Endothelial cell of umbilical vein (primary cell): ENCODE data around the gene ZNF79.

ENCODE experiments used
- MAX ChIP-seq: IDR thresholded peaks from 2 replicates; pipeline ENCODE4 v1.6.1; 2011; ENCODE audit not compliant: insufficient read depth, insufficient read length
- TF ChIP-seq, protein P1 (sequence below), 2 donors: IDR thresholded peaks; 1 replicate in 1 of 2; 2 replicates in 1 of 2; pipeline ENCODE4 v1.5.1; 2011; ENCODE audit warnings: low read length in 2 of 2, mild to moderate bottlenecking in 2 of 2, moderate library complexity in 2 of 2, control low read depth in 1 of 2, inconsistent platforms in 1 of 2, low read depth in 1 of 2; ENCODE audit not compliant: insufficient read depth in 1 of 2; ENCODE audit errors: extremely low read depth in 1 of 2

DNA sequence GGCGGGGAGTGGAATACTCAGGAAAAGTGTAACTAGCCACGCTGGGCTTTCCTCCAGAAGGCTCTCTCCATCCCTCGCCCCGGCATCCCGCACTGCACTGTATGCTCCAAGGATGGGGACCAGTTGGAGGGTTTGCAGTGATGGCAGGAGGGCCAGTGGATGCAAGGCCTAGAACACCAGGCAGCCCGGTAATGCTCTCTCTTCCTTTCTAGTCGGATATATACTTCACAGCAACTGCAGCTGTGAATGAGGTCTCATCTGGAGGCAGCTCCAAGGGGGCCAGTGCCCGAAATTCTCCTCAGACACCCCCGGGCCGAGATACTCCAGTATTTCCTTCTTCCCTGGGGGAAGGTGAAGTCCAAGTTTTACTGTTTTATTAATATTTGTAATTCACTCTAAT is 37.2 kb upstream of the ZNF79 start:
- no peak for TF ChIP-seq MAX
- TF ChIP-seq, protein P1, sequence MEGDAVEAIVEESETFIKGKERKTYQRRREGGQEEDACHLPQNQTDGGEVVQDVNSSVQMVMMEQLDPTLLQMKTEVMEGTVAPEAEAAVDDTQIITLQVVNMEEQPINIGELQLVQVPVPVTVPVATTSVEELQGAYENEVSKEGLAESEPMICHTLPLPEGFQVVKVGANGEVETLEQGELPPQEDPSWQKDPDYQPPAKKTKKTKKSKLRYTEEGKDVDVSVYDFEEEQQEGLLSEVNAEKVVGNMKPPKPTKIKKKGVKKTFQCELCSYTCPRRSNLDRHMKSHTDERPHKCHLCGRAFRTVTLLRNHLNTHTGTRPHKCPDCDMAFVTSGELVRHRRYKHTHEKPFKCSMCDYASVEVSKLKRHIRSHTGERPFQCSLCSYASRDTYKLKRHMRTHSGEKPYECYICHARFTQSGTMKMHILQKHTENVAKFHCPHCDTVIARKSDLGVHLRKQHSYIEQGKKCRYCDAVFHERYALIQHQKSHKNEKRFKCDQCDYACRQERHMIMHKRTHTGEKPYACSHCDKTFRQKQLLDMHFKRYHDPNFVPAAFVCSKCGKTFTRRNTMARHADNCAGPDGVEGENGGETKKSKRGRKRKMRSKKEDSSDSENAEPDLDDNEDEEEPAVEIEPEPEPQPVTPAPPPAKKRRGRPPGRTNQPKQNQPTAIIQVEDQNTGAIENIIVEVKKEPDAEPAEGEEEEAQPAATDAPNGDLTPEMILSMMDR (IDR thresholded peaks at IDR 0.05; ENCODE audit: extremely low read depth in 1 of 2, insufficient read depth in 1 of 2, low read depth in 1 of 2, low read length in 2 of 2), result no peak
